CD4-positive, alpha-beta T cell treated with Interleukin-12 subunit alpha and Interleukin-12 subunit beta, for 1 hour (primary cell): ENCODE measurements around the gene CSRP2.

Source experiments
- DNase-seq: peaks from one replicate; pipeline ENCODE4 v3.0.0-alpha.2; 2020

The CSRP2 gene

DNA sequence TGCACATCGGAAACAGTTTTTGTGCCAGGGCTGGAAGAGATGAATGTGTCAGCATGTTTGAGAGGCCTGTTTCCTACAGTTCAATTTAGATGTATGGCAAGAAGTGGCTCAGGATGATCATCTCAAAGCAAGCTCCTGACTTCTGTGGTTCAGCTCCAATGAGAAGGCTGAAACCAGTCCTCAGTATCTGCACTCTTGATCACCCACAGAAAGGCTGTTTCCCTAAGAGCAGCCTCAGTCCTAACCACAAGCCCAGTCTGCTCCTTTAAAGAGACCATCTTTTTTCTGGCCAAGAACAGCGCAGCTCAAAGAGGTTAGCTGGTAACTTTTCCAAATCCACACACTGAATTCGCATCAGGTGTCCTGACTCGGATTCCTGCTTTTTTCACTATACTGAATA is 19.2 kb downstream of the CSRP2 start:
- no peak for DNase-seq

DNA sequence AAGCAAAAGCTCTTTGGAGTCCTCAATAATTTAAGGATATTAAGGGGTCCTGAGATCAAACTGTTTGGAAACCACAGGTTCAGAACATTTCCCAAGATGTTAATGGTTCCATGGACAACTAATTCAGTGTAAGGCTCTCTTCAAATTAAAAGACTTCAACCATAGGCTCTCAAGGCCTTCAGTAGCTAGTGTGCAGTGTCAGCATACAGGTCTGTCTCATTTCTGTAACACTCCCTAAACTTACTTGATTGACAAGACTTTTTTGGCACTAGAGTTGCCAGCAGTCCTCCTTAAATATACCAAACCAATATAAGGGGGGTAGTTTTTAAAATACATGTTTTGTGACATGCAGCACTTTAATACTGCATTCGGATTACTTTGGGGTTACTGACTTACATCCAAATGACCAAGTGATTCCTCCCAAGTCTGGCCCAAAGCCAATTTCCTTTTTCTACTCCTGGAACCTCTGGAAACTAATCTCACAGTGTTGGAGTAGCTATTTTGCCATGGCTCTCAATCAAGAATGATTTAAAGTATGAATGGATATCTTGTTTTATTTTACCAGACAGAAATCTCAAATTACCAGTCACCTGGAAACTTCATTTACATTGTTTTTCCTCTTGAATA is 22.7 kb downstream of the CSRP2 start:
- DNase-seq, result no peak

DNA sequence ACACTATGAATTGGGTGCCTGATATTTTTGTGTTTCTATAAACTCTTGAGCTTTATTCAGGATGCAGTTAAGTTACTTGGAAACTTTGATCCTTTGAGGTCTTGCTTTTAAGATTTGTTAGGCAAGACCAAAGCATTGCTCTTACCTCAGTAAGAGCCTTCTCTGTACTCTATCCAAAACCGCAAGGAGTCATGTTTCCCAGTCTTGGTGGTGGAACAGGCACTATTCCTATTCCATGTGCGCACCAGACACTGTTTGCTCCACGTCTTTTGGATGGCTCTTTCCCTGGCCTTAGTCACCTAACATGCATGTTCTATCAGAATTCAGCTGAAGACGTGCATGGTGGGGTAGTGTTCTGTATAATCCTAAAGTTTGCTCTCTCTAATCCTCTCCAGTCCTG is 23.5 kb downstream of the CSRP2 start:
- DNase-seq, result no peak

DNA sequence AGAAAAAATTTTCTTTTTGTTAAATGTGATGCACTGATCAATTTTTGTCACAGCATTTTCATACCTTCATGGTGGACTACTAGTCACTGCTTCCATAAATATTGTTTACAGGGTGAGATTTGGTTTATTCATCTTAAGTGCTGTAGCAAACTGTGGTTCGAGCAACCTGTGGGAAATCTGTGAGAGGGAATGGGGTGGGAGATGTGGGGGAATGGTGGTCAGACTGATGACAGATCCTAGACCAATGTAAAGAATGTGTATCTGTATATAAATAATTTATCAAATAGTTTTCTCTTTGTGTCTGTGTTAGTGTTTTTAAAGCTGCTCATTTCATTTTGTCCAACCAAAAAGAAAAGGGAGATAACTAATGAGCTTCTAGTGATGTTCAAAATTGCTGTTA is 26.7 kb downstream of the CSRP2 start:
- no peak for DNase-seq

DNA sequence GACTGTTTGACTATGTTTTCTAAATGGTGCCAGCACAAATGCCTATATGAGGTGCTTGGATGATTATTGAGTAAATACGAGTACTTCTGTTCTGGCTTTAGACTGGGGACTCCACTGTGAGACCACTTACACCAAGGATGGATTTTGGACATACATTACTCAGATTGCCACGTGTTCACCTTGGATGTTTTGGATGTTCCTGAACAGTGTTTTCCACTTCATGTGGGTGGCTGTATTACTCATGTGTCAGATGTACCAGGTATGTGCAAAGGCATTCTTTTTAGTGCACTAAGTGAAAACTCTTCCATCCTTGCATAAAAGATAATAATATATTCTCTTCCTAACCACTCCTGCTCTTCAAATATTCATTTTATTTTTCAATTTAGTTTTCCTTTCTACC is 30.7 kb downstream of the CSRP2 start:
- no peak for DNase-seq

DNA sequence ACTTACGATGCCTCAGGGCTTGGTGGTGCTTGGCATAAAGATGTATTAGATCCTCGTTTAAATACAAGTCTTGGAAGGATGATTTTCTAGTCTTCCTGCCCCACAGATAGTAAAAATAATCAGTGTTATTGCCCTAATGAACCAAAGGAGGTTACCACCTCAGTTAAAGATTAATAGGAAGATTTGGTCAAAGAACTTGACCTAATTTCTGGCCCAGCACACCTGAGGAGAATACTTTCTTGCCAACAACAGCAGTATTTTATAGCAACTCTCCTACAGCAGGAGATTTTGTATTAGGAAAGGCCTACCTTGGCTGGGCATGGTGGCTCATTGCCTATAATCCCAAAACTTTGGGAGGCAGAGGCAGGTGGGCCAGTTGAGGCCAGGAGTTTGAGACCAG is 31.6 kb downstream of the CSRP2 start:
- DNase-seq, result no peak

DNA sequence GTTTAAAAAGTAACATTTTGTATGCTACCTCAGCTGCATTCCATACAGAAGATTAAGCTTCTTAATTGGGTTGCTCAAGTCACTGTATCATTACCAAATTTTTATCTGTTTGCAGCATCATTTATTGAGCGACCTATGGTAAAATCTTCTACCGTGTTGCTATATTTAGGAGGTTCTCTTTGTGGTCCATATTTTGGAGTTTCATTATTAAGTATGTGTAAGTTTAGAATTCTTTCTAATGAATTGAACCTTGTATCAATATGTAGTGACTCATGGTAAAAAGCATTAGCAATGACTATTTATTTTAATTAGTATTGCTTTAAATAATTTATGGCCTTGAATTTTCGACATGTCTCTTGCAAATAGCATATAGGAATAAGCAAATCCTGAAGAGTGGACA is 42.2 kb downstream of the CSRP2 start:
- no peak for DNase-seq

DNA sequence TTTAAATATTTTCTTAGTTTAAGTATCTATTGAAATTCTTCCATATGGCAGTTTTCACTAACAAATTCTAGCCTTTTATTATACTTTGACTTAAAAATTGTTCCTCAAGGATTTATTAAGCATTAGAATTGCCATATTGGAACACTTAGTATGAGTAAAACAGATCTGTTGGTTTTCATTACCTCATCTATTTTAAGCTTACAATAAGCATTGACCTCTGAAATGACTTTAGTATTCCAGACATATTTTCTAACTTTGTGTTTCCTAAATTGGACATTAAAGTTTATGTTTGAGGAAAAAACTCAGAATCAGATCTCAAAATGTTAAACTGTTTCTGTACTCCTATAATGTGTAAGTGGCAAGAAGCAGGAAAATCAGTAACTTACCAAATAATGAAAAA is 48.4 kb downstream of the CSRP2 start:
- no peak for DNase-seq

DNA sequence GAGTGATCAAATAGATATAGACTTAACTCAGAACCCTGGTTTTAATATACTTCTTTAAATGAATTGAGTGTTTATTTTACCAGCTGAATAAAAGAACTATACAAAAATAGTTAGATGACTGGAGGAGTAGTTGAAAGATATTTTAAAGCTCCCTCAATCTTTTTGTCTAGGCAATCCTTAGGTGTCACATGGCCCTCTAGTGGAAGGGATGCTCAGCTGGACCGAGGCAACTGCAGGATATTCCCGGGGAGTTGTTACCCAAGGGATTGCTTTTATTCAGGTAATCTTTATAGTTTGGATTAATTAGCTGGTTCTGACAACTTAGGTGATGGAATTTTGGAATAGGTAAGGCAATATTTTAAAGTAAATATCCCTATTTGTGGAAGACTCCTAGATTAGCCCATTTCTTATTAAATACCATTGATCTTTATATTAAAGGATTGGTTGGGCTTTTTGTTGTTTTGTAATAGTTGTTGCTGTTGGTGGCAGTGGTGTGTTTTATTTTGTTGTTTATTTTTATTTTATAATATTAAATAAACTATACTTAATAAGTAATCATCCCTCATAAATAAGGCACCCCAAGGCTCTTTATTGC is 57.8 kb downstream of the CSRP2 start:
- no peak for DNase-seq

DNA sequence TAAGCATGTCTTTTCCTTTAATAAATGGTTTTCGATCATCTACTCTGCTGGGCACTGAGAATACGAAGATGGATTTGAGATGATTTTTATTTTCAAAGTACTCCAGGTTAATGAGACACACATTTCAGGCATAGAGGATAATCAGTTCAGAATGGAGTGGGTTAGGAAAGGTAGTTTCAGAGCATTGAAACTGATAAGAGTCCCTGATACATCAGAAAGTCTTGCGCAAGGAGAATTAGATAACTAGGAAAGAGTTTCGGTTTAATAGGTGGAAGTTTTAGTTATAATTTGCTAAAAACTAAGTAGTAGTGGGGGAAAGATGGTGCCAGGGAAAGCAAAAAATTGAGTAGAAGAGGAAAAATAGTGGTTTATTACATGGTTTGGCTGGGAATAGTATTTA is 64.8 kb downstream of the CSRP2 start:
- no peak for DNase-seq

DNA sequence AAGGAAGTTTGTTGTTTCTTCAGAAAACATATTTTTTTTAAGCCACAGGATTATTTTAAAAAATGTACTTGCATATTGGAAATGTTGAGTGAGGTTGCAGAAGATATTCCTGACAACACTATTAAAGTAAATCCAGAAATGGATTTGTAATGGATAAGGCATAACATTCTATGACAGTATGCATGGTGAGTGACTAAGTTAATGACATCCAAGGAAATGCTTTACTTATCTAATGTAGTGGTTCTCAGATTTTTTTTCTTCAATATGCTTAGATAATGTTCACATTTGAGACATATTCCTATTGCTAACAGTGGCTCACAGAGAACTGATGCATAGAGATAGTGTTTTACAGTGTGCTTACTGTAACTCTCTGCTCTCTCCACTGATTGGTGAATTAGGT is 65.6 kb downstream of the CSRP2 start:
- DNase-seq, result no peak

DNA sequence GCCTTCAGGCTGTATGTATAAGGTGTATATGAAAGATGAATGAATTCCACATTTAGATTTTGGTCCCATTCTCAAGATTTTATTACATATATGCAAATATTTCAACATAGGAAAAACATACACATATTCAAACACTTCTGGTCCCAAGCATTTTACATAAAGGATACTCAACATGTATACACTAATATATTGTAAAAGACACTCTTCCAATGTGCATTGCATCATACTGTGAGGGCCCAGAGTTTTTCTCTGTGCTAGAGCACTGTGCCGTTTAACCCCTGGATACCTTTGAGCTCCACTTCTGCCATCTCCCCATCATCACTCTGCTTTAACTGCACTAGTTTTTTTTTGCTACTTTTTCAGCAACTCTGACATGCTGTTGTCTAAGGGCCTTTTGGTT is 66.8 kb downstream of the CSRP2 start:
- DNase-seq, result no peak

DNA sequence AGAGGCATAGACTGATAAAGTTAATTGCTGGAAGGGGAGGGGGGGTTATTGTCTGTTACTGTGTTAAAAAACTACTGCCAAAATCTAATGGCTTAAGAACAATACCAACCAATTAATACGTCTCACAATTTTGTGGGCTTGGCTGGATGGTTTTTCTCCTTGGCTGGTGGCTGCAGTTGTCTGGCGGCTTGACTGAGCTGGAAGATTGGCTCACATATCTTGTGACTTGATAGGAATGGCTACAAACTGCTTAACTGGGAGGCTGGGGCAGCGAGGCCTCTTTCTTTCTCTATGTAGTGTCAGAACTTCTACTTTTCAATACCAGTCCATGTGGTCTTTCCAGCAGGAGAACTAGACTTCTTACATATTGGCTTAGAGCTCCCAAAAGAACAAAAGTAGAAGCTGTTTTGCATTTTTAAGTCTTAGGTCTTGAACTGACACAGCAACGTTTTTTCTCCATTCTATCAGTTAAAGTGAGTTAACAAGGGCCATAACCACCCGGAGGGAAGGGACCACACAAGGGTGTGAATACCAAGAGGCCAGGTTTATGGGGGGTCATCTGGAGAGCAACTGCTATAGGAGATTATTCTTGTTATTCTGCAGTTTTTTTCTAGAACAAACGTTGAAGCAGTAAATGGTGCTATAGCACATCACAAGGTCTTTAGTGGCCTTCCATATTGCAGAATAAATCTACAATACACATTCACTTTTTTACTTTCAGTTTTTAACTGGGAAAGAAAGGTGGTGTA is 68.0 kb downstream of the CSRP2 start:
- DNase-seq, result no peak
